Stimulated activated CD4-positive, alpha-beta T cell treated with anti-CD3 and anti-CD28 coated beads, Interleukin-12 subunit alpha, Interleukin-12 subunit beta, amount 100 ng/mL, for 24 hours (primary cell): ENCODE measurements around the gene SF3A1.

Source experiments
- DNase-seq, 2 experiments: peaks; one replicate each; pipeline ENCODE4 v3.0.0-alpha.2; 2020; ENCODE audit warnings: low read depth in 2 of 2

Gene SF3A1

GRCh38 chr22:30304495-30305244 is 52.0 kb downstream of the SF3A1 start:
- no peak for DNase-seq

DNA sequence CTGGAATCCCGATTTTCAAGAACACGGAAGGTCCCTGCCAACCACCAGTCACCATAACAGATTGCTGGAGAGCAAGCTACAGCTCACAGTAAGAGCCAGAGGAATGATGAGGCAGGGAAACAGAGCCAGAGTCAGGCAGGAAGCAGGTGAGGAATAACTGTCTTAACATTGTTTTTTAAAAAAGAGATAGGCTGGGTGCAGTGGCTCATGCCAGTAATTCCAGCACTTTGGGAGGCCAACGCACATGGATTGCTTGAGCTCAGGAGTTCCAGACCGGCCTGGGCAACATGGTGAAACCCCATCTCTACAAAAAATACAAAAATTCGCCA is 53.9 kb downstream of the SF3A1 start:
- DNase-seq, result no peak

DNA sequence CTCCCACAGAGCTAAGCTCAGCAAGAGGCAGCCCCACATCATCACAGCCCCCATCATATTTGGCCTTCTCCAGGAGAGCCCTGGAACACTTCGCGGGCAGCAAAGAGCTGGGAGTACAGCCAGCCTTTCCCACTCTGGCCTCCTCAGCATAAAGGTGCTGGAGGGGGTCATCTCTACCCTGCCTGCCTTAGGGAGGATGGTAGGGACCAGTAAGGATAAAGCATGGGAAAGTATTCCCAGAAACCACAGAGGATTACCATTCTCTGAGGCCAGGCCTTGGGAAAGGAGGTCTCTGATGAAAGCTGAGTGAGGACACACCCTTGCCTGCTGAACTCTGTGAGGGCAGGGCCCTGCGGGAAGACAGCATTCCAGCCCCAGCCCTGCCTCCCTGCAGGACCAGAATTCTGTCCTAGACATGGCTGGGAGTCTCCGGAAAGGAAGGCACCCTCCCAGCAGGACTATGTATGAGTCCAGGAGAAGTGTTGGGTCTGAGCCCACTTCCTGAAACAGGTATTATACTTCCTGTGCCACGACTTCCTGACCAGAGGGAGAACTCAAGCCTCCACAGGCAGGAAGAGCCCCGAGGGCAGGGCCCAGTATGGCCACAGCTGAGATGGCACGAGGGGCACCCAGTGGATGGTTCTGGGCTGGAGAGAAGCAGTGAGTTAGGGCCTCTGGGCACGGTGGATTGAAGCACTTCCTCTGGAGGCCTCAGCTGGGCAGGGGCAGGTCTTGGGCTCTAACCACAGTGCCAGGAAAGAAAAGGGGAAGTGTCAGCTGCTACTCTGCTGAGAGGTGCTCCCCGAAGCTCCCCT is 54.5 kb downstream of the SF3A1 start:
- DNase-seq, result no peak

DNA sequence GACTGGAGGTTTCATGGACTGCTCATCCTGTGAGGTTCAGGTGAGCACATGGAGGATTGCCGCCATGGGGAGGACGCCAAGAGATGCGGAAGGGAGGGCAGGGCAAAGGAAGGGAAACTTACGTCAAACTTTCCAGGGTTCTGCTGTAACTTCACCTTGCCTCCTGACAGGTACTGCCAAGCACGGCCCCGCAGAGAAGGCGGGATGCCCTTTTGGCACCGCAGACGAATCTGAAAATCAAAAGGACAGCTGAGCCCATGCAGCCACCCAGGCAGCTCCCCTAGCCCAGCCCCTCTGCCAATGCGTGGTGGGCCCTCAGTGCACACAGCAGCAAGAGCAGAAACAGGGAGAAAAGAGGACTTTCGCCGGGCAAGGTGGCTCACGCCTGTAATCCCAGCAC is 57.4 kb downstream of the SF3A1 start:
- no peak for DNase-seq

DNA sequence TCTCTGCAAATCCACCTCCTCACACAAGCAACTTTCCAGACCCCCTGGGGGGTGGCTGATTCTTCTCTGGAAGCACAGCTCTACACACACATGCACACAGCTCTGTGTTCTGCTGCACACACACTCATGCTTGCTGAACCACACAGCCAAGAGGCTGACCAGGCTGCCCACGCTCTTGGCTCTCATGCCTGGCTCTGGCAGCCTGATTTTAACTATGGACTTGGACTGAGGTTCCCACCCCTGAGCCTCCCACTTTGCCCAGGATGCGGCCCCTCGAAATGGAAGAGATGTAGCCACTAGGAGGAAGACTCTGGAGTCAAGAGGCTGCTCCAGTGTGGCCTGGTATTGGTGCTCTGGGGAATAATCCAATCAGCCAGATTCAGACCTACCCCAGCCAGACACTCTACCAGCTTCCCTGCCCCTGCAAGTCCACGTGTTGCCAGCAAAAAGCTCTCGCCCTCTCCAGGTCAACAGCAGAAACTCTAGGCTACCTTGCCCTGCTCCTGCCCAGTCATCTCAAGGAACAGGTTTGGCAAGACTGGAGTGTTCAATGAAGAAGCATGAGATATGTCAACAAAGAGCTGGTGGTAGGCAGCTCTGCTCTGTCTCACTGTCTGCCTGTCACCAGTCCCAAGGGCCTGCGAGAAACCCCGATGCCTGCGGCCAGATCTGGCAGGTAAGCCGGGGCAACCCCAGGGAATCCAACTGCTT is 58.5 kb downstream of the SF3A1 start:
- DNase-seq, result no peak

- DNase-seq, result no peak
These were observed 59.3 kb downstream of the SF3A1 start for GRCh38 chr22:30297276-30297990.

DNA sequence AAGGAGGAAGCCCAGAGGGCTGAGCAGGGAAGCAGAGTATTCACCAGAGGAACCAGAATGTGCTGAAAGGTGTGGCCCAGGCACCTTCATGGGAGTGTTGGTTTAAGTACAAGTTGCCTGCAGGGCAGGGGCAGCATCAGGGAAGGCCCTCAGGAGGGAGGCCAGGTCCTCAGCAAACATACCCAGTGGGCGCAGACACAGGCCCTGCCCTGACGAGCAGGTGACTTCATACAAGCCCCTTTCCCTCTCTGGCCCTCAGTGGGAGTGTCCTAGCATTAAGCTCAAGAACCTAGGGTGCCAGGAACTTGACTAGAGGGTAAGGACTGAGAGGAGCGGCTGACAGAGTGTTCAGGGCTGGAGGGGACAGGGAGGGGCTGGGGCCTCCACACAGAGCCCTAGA is 59.9 kb downstream of the SF3A1 start:
- no peak for DNase-seq

DNA sequence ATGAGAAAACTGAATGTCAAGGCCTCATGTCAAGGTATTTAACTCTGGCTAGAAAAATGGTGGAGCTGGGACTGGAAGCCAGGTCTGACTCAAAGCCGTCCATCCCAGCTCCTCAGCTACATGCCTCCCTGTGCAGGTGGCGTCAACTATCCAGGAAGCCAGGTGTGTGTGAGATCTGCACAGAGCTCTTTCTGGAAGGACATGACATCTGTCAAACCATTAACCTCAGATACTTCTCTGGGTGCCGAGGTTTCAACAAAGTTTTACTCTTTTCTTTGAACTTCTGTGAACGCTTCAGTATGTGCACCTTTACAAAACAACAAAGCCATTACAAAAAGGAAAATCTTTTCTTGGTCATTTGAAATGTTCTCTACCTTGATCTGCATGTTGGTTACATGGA is 60.4 kb downstream of the SF3A1 start:
- no peak for DNase-seq

DNA sequence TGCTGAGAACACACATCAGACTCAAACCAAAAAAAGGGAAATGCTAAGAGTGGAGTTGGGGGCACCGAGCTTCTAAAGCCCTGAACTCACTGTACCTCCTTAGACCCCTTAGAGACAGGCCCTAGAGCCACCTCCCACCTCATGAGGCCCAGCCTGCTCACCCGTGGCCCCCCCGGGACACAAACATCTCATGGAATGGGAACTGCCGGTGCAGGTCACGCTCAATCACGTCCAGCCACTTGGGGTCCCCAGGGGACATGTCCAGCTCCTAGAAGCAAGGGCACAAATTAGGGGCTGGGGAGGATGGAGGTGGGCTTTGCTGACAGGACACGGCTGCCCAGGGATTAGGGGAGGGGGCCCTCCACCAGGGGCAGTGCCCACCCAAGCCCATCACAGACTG is 61.1 kb downstream of the SF3A1 start:
- DNase-seq, result no peak

DNA sequence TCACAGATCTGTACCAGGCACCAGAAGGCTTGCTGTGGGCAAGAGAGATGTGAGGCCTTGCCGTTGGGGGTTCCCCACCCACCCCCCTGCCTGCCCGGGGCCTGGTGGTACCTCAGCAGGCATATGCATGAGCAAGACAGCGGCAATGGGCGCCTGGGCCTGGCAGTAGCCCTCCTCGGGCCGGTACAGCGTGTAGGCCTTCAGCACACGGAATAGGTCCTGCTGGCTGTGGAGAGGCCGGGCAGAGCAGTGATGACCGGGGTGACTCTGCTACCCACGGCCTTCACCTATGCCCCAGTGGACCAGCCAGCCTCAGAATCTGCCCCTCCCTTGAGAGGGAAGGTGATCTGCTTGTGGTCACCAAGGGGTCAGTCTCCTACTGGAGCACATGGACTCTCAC is 61.9 kb downstream of the SF3A1 start:
- DNase-seq, result no peak

GRCh38 chr22:30294066-30294465 is 62.6 kb downstream of the SF3A1 start:
- no peak for DNase-seq

DNA sequence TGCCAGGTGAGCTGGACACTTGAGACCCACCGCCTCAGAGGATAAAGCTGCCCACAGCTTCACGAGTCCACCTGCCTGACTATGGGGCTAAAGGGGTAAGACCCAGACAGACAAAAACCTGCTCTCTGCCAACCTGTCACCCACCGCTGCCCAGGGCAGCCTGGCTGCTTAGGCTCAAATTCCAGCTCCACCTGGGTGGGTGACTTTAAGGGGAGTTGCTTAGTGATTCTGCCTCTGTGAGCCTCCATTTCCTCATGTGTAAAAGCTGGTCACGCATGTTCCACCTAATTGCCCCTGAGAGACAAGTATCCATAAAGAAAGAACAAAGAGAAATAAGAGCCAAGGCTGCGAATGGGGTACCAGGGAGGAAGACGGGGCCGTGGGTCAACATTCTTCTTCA is 63.7 kb downstream of the SF3A1 start:
- DNase-seq, result no peak

GRCh38 chr22:30292069-30292970 is 64.4 kb downstream of the SF3A1 start:
- no peak for DNase-seq

DNA sequence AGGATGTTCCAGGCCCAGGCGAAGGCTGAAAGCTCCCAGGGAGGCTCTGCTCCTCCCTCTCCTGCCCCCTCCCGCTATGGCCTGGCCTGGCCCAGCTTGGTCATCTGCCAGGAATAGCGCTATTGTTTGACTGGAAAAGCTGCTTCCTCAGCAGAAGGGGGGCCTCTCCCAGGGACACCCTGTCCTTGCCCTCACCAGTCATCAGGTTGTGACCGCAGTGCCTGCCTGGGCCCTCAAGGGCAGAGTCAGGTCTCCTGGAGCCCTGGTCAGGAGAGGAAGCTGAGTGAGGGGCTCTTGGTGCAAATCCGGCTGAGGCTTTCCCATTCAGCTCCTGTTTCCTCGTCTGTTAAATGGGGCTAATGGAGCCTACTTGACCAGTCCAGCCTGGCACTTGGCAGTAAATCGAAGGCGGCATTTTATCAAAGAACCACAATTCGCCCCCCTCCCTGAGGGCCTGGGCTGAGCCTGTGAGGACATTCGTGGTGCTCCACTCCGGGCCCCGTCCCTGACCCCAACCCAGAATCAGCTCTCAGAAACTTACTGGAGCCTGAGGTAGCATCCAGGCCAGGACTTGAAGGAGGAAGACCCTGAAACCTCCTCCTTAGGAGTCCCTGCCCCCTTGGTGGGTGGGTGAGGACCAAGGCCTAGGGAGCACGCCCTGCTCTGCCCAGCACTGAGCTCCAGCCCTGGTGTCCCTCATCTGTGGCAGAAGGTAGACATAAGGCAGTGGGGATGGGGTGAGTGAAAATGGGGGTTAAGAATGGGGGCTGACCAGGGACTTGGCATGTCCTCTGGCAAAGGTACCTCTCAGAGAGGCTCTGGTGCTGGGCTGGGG is 65.4 kb downstream of the SF3A1 start:
- no peak for DNase-seq

DNA sequence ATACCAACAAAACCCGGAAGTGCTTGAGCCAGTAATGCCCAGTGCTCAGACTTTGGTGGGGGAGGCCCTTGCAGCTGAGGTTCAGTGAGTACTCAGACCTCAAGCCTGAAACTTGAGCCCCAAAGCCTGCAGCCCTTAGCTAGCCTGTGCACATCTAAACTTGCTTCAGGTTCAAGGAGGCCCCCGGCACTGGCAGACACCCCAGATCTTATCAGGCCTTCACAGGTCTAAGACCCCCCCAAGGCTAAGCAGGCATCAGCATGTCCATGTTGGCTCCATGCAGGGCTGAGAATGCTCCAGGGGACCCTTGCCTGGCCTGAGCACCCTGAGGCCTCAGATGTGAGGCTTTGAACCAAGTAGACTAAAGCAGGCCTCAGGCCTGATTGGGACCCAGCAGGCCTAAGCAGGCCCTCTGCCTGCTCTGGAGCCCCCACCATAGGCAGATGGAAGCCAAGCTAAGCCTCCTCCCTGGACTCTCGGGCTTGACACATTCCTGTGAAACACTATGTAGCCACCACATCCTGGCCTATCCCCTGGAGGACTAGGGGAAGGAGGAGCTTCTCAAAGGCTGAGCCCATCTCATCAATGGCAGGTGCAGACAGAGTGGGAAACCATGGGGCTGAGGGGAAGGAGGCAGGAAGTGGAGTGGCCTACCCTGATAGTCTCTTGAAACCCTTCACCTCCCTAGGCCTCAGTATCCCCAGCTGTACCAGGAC is 66.2 kb downstream of the SF3A1 start:
- no peak for DNase-seq

DNA sequence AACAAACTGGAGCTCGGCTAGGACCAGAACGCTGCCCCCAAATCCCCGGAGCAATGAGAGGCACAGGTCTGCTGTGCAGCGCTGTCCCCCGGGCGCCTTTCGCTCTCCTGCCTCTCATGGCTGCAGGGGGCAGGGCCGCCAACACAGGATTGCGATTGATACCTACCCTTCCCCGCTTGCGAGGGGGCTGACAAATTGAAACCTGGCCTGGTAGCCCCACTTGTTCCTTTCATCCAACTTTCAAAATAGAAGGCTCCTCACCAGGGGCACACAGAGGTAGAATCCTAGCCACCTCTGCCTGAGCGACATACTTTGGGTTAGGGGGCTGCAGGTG is 66.7 kb downstream of the SF3A1 start:
- no peak for DNase-seq

DNA sequence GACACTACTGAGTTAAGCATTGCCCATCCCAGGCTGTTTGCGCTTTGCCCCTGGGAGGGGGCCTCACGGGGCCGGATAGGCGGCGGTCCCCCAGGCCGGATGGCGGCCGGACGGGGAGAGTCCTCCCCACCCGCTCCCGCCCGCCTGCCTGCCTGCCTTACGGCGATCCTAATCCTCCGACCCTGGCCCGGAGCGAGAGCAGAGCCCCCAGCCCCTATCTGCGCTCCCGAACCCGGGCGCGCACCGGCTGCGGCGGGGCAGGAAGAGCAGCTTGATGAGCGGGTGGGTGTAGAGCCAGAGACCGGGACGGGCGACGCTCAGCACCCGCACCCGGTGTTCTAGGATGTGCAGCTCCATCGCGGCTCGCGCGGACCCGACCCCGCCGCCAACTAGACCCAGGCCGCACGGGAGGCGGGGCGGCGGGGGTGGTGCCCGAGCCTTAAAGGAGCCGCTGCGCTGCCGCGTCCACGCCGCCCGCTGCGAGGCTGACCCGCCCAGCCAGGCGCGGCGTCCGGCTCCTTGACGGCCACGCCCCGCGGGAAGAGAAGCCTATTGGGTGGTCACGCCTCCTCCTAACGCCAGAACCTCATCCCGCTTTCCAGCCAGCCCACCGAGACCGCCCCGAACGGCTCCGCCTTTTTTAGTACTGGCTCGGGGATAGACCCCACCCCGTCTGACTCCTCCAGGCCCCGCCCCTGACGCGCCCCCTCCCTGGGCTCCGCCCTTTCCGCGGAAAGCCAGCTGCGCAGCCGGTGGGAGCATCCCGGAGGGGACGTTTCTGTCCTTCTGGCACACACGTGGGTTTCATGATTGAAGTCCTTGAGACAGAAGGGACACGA is 67.3 kb downstream of the SF3A1 start, which contains the start of gene CASTOR1:
Gene CASTOR1, minus strand, starts transcription at position 365 of the 839 bp plus-strand sequence. Its CDS starts 8 bp downstream, at position 357.
- peak; percentile 82 to 95 for DNase-seq

GRCh38 chr22:30288419-30289140 is 68.1 kb downstream of the SF3A1 start:
- no peak for DNase-seq
